M059J (cell line): ENCODE results near the gene LPA. TPM values are rescaled to one million over a fixed set of nuclear protein-coding genes. Genes with fewer than 3 reads are reported as not detected.
A peak's percentile ranks its signal among the peaks of the same experiment; 100 is the strongest.
"Not testable (repeated sequence)": the region's sequence is repeated elsewhere in the genome, so short reads cannot be mapped to it uniquely, and the experiment has no call there.

ENCODE experiments used
- DNase-seq: peaks from one replicate; pipeline ENCODE4 v3.0.0-alpha.2; 2012; ENCODE audit warnings: low read depth
- total RNA-seq: library from RNA; depleted of rRNA; stranded (reverse); fragments of >200 nt; shearing (Covaris generic); gene quantifications from 2 replicates; pipeline ENCODE4 v1.2.3, GENCODE V29; 2014

The LPA gene
- total RNA-seq, 1 experiment from 2014 or later: not detected

DNA sequence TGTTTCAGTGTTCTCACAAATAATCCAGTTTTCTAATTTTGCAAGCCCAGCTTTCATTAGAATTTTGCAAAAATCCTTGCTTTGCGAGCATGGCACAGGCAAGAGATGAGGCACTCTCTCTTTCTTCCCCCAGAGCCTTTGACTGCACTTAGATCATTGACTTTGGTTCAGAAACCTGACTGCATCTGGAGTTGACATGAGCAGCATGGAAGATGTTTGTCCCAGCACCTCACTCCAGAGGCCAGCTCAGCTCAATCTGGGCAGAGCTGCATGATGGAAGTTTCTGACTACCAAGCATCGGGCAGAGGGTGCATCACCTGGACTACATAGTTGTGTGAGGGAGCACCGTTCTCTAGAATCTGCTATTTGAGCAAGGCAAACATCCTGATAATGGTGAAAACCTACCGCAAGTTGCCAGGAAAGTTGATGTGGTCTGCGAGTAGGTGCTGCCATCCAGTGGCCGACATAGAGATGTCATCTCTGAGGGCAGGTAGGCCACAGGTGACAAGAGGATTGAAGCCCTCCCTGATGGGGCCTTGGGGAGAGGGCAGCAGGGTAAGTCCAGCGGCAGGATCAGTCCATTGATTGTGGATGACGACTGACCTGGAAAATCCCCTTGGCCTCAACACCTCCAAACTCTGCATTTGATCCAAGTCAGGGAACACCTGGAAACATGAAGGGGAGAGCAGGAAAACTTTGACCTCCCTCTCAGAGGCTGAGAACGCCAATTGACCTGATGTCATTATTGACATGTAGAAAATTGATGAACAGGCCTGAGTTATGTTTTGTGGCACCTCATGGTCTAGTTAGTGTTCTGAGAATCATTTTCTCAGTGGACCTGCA lies 3.8 kb upstream of the LPA start:
- DNase-seq: peak; percentile 7

DNA sequence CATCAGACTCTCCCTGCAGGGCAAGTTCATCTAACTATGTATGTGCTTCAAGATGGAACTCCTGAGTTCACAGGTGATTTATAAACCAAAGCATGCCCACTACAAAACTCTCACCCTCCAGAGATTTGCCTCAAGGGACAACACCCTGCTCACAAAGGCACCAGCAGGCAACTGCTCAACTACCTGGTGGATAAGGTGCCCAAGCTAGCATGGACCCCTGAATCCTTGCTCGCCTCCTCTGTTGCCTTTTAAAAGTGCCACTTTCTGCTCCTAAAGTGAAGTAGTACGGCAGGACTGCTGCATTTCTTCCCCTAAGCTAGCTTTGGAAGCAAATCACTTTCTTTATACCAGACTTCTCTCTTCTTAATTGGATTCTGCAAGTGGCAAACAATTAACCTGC lies 1.2 kb downstream of the LPA start:
- no peak for DNase-seq

GRCh38 chr6:160662429-160662828 lies 1.6 kb downstream of the LPA start:
- no peak for DNase-seq

- DNase-seq: no peak
Observed at GRCh38 chr6:160661216-160661615, 2.9 kb downstream of the LPA start.

GRCh38 chr6:160659562-160659961 lies 4.5 kb downstream of the LPA start:
- DNase-seq: no peak

DNA sequence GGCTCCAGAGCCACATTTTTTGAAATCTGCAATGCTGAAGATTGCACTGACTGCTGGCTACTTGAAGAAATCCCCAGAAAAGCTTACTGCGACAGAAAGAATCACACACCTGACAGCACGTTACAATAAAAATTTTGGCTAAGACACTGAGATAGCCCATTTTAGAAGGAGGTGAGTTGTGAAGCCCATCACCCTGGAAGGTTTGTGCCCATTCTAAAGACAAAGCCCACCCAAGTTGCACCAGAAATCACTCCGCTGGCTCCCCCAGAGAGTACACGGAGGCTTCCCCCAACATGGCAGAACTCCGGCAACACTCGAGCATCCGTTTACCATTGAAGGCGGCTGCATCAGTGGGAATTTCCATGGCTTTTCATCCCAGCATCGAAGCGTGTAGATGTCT lies 29.4 kb downstream of the LPA start:
- DNase-seq: no peak

GRCh38 chr6:160595838-160596832 lies 67.9 kb downstream of the LPA start:
- DNase-seq: no peak

- DNase-seq: not testable (repeated sequence)
Observed at GRCh38 chr6:160595297-160595696, 68.8 kb downstream of the LPA start.

- DNase-seq: no peak
Observed at GRCh38 chr6:160586374-160586773, 77.7 kb downstream of the LPA start.

- DNase-seq: no peak
Observed at GRCh38 chr6:160583794-160584193, 80.3 kb downstream of the LPA start.

DNA sequence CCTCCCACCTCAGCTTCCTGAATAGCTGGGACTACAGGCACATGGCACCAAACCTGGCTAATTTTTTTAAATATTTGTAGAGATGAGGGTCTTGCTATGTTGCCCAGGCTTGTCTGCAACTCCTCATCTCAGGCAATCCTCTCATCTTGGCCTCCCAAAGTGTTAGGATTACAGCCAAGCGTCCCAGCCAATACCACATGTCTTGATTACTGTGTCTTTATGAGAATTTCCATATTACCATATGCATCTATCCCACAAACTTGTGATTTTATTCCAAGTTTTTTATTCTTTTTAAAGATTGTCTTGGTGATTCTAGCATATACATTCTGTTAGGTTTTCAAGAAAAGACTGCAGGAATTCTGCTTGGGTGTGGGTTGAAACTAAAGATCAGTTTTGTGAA lies 82.7 kb downstream of the LPA start:
- DNase-seq: no peak

GRCh38 chr6:160578515-160578914 lies 85.6 kb downstream of the LPA start:
- DNase-seq: not testable (repeated sequence)

DNA sequence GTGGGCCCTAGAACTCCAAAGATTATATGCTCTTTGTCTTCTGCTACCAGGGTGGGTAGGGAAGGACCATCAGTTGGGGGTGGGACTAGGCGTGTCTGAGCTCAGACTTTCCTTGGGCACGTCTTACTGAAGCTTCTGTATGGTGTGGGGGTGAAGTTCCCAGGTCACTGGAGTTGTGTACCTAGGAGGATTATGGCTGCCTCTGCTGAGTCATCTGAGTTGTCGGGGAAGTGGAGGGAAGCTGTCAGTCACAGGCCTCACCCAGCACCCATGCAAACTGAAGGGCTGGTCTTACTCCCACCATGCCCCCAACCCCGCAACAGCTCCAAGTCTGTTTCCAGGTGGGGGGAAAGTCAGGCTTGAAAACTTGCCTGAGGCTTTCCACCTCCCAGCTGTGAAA lies 90.1 kb downstream of the LPA start:
- no peak for DNase-seq

DNA sequence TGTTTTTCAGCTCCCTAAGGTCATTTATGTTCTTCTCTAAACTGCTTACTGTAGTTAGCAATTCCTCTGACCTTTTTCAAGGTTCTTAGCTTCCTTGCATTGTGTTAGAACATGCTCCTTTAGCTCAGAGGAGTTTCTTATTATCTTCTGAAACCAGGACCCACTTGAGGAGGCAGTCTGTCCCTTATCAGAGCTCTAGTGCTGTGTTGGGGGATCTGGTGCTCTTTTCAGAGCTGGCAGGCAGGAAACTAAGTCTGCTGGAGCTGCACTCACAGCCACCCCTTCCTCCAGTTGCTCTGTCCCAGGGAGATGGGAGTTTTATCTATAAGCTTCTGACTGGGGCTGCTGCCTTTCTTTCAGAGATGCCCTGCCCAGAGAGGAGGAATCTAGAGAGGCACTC lies 92.9 kb downstream of the LPA start:
- not testable (repeated sequence) for DNase-seq

GRCh38 chr6:160544802-160545201 lies 119.3 kb downstream of the LPA start:
- no peak for DNase-seq

- DNase-seq: no peak
Observed at GRCh38 chr6:160535270-160535669, 128.8 kb downstream of the LPA start.

DNA sequence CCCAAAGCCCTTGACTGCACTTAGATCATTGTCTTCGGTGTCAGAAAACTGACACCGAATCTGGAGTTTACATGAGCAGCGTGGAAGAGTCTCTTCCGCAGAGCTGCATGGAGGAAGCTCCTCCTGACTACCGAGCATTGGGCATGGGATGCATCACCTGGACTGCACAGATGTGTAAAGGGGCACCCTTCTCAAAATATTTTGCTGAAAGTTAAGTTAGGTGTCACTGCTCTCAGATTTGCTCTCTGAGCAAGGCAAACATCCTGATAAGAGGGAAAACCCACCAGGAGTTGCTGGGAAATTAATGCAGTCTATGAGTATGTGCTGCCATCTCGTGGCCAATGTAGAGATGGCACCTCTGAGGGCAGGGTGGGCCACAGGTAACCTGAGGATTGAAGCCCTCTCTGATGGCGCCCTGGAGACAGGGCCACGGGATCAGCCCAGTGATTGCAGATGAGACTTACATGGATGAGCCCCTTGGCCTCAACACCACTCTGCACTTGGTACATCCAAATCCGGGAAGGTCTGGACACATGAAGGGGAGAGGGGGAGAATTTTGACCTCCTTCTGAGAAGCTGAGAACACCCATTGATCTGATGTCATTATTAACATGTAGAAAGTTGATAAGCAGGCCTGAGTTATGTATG lies 129.9 kb downstream of the LPA start:
- DNase-seq: peak; percentile 43

DNA sequence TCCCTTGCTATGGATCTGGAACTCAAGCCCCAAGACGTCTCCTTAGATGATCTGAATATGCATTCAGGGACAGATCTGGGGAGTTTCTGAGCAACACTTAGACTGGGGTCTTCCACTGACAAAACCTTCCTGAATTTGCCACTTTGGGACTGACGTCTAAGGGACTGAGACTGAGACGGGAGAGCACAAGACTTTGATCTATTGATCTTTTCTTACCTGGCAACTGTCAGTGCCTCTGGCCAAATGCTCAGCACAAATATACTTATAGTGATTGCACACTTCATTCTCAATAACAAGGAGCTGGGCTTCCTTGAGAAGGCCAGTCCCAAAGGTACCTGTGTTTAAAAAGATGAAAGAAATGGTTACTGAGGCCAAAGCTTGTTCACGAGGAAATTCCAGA lies 131.8 kb downstream of the LPA start:
- no peak for DNase-seq

- no peak for DNase-seq
Observed at GRCh38 chr6:160531826-160532225, 132.2 kb downstream of the LPA start.

GRCh38 chr6:160529524-160529923 lies 134.6 kb downstream of the LPA start:
- not testable (repeated sequence) for DNase-seq

DNA sequence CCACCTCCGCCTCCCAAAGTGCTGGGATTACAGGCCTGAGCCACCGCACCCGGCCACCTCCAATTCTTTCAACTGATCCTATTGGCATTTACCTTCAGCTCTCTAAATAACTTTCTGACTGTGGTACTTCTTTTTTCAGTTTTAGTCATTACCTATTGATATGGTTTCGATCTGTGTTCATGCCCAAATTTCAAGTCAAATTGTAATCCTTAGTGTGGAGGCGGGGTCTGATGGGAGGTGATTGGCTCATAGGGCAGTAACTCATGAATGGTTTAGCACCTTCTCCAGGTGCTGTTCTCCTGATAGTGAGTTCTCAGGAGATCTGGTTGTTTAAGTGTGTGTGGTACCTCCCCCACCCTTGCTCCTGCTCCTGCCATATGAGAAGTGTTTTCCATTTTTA lies 140.9 kb downstream of the LPA start:
- no peak for DNase-seq
